ENCODE results near the gene LARP7.
"Not testable (repeated sequence)": the region's sequence is repeated elsewhere in the genome, so short reads cannot be mapped to it uniquely, and the experiment has no call there.

Gene LARP7

DNA sequence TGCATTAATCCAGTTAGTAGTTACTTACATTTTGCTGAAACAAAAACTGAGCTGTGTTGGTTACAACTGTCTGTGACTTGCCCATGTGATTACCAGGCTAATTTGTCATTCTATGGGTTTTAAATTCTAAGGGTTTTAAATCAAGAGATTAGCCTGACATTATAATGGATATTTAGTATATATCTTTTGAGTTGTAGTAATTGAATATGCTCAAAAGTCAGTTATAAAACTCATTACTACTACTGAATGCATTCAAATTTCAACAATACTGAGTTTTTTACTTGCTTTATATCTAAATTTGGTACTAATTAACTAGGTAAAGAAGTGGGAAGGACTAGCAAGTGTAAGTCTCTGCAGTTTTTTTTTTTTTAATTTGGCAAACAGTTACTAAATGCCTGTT, 14.7 kb downstream of the LARP7 start:
- DNase-seq: no peak

DNA sequence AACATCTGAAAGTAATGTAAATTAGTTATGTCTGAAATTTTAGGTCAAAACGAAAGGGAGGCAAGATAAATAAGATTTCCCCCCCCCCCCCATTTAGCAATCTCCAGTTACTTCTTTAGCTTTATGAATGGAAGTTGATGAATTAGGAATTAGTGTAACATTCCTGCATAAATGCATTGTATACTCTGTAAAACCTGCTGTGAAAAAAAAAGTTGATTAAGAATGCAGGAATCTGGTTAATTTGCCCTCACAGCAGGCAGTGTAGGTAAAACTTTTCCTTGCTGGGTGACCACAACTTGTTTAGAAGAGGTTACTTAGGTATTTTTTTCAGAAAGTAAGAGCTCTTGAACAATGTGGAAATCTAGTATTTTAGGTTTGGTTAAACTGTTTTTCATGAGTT, 15.3 kb downstream of the LARP7 start:
- DNase-seq: no peak

DNA sequence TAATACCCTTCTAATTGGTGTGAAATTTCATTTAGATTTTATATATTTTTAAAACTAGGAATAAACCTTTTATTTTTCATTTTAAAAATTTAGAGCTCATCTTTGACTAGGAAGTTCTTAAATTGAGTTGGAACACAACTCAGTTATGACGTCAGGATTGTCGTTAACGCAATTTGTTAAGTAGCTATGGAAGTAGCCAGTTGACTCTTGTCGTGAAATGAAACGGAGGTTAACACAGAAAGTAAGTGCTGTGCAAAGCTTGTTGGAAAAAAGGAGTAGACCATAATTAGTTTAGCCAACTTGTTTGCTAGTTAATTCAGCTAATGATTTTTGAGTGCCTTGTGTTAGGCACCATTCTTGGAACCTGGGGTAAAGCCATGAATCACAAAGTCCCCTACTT, 18.3 kb downstream of the LARP7 start:
- no peak for DNase-seq

DNA sequence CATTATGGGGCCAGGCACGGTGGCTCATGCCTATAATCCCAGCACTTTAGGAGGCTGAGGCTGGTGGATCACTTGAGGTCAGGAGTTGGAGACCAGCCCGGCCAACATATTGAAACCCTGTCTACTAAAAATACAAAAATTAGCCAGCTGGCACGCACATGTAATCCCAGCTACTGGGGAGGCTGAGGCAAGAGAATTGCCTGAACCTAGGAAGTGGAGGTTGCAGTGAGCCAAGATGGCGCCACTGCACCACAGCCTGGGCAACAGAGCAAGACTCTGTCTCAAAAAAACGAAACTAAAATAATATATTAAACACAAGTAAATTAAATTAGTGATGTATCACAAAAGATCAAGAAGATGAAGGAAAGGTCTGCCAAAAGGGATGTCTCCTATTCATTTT, 19.2 kb downstream of the LARP7 start:
- DNase-seq: not testable (repeated sequence)

DNA sequence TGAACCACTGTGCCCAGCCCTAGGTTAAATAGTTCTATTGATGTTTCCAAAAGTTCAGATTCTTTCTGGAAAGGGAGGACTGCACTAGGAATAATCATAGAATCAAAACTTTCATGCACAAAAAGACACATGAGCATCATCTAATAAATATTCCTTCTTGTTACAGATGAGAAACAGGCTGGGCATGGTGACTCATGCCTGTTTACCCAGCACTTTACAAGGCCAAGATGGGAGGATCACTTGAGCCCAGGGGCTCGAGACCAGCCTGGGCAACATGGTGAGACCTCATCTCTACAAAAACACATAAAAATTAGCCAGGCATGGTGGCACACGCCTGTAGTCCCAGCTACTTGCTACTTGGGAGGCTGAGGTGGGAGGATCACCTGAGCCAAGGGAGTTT, 27.7 kb downstream of the LARP7 start:
- DNase-seq: no peak

DNA sequence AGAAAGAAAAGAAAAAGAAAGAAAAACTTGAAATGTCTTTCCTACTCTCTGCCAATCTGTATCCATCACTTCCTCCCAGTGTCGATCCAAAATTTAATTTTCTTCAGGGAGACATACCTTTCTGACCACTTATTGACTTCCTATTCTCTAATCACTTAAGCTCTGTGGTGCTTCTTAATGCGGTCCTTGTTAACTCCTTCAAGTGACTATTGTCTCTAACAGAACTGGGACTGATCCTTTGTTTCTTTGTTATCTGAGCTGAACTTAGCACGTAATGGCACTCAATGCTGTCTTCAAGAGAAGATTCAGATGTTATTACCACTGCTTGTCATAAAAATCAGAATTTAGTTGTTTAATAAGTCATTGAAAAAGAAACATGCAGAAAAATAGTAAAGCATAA, 31.2 kb downstream of the LARP7 start:
- no peak for DNase-seq

DNA sequence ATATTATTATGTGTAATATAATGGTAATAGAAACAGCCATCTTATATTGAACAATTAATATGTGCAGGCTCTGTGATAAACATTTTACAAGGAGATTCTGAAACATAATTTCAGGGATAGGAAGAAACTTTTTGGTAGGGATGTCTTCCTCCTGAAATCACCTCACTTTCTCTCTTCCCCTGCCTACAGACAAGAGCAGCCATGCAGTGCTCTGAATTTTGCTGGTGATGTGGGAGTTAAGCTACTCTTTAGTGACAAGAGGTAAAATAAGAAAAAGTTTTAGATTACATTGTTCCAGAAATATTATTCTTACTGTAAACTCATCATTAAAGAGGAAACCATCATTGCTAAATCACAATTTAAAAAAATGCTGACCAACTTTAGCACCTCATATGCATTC, 36.1 kb downstream of the LARP7 start:
- DNase-seq: no peak

DNA sequence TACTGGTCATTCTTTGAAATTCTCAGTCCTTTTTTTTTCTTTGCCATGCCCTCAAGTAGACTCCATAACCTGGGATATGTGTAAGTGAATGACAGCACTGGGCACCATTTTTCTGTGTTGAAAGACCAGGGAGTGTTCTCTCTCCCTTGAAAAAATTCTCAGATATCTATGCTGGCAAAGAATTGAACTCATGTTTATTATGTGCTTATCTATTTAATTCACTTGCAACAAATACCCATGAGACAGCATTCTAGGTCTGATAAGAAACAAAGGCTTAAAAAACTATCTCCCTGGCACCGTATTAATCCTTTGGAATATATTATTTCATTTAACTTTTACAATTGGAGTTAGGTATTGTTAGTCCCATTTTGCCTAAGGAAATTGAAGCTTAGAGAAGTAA, 36.7 kb downstream of the LARP7 start:
- DNase-seq: no peak

DNA sequence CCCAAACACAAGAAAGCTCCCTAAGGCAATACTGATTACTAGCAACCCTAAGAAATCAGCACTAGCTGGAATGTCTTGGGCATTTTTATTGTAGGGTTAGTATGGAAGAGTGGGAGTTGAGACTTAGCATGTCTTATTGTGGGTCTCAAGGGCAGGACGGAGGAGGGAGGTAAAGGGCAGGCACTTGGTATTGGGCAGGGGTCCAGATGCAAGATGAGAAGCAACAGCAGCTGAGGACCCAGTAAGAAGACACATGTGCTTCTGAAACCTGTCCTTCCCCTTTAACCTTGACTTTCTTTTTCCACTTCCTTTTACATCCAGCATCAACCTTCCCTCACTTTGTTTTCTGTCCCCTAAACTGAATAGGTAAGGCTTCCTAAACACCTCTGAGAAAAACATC, 37.4 kb downstream of the LARP7 start:
- DNase-seq: no peak

DNA sequence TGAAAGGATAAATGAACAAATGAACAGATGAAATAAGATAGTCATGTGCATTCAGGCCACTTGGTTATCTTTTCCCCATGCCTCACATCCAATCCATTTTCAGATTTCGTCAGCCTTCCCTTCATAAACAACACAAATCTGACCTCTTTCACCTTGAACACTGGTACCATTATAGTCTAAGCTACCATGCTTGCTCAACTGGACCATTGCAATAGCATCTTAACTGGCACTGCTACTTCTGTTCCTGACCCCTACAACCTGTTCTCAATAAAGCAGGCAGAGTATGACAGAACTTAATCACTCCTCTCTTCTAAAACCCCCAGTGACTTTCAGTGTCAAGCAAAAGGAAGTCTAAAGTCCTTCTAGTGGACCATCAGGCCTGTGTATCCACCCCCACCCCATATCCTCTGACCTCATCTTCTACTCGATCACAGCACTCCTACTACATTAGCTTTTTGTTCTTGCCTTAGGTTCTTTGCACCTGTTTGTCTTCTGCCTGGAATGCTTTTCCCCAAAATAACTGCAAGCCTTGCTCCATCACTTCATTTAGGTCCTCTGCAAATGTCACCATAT, 40.7 kb downstream of the LARP7 start:
- DNase-seq: no peak

DNA sequence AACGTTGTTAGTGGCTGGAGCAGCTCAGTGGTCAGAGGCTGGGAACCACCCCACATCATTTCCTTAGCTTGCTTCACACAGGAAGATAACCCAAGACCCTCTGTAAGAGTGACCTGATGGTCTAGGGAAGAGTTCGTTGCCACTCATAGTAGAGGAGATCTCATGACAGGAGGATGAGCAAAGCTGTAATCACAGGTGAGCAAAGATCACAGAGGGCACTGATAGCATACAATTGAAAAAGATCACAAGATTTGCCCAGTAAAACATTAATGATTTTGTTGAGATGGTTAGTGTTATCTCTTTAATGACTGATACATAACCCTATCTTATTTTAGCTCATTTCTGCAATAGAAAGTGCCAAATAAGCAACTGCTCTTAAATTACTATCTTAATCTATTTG, 44.1 kb downstream of the LARP7 start:
- DNase-seq: no peak

DNA sequence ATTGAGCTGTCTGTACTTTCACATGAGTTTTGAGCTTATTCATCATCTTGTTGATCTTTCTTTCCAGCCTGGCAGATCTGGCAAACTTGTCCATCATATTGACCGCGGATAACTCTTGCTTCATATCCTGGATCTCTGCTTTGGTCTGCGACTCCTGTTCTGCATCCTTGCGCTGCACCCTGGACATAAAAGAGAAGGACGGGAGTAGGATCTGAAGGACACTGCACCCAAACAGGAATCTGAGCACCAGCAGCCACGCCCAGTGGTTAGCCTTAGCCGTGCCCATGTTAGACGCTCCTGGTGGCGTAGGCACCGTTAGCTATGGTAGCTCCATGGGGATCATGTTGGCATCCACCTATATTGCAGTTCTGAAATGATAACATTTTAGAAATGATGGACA, 56.6 kb downstream of the LARP7 start:
- no peak for DNase-seq

DNA sequence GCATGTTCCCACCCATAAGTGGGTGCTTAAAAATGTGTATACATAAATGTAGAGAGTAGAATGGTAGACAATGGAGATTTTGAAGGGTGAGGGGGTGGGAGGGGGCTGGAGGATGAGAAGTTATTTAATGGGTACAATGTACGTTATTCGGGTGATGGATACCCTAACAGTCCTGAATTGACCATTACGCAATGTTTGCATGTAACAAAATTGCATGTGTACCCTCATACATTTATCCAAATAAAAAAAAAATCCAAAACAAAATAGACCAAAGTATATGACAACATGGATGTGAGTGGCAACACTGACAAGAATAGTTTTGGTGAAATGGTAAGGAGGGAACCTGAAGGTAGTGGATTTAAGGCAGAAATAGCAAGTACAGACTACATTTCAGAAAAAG, 63.7 kb downstream of the LARP7 start:
- DNase-seq: no peak

DNA sequence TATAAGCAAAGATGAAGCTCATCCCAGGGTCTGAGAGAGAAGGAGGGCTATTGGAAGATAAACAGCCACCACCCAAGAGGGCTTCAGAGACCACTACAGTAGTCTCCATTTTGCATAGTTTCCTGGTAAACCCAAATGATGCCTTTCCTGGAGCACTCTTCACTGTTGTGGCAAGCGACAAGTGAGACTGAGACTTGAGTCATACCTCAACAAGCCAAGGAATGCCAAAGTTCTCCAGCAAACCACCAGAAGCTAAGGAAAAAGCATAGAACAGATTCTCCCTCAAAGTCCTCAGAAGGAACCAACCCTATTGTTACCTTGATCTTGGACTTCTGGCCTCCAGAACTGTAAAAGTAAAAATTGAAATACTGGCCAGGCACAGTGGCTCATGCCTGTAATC, 65.9 kb downstream of the LARP7 start:
- no peak for DNase-seq

DNA sequence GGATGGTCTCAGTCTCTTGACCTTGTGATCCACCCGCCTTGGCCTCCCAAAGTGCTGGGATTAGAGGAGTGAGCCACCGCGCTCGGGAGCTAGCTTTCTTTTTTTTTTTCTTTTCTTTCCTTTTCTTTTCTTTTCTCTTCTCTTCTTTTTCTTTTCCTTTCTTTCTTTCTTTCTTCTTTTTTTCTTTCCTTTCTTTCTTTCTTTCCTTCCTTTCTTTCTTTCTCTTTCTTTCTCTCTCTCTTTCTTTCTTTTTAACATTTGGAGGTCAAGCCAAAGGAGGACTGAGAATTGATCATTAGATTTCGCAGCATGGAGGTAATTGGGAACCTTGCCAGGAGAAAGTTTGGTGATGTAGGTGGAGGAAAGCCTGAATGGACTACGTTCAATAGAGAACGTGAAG, 67.4 kb downstream of the LARP7 start:
- no peak for DNase-seq

DNA sequence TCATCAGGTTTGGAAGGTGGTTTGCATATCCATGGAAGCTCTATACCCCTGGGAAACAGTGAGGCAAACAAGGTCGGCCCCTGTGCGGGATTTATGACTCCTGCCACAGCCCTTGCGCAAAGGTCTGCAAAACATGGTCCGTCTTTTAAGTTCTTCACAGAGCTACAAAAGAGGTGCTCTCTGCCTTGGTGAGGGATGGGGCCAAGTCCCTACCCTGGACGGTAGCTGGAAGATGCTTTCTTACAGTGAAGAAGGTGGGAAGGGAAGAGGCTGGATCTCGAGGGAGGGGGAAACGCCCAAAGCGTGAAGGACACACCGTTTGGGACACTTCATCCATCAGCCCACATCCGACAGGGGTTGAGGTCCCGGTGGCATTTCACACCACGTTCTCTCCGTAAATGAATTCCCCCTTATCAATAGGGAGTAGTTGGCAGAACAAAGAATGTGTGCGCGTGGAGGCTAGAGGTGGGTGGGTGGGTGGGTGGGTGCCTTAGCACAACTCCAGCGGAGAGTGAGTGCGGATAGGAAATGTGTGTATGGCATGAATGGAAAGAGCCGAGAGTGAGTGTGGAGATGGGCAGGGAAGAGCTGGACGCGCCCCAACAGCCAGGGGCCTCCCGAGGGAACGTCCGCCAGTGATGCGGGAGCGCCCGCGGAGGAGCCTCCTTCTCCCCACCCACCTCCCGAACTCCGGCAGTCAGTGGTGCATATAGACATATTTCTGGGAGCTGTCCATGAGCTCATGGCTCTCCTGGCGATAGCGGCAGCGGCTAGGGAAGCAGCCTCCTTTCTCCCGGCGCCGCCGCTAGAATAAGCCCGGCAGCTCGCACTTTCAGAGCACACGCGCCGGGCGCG, 68.3 kb downstream of the LARP7 start:
- no peak for DNase-seq

DNA sequence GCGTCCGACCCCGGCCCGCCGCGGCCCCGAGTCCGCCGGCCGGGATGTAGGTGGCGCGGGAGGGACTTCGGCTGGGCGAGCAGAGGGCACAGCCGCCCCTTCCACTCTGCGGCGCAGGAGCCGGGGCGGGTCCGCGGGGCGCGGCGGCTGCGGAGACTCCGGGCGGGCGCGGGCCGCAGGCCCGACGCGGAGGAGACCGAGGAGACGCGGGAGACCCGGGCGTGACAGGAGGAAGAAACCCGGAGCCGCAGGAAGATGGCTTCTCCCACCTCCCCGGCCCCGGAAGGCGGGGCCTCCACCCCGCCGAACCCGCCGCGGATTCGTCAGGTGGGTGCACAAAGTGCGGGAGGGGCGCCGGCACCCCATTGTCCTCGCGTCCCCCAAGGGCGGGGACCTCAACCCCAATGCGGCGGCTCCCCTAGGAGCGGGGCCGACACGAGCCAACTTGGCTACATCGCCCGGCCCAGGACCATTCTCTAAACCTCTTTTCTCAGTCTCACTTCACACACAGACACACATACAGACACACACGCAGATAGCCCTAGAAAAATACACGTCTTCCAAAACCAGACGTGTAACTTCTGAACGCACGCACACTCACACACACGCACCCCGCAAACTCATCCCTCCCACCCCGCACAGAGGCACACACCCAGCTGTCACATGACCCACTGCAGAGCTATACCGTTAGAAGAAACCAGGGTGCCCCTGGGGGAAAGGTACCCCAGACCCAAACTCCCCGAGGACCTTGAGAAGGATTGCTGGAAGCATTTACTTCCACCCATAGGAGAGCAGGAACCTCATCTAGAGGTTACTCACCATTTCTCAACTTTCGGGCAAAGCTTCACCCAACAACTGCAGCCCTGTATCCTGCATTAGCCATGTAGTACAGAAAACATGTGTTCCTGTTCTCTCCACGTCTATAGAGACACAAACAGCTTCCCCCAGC, 69.2 kb downstream of the LARP7 start:
- not testable (repeated sequence) for DNase-seq

DNA sequence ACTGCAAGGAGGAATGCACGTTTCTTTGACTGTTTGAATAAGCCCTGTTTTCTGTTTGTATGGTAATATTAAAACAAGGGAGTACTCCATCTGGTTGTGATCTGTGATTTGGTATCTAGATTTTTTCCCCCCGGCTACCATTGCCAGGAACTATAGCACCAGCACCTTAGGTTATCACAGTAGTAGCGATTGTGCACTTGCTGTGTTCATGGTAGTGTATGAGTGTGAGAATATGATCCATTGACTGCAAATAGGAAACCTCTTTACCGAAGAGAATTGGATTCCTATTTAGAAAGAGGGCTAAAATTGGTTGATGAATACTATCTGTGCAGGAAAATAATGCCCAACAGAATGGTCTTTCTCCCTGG, 69.9 kb downstream of the LARP7 start:
- no peak for DNase-seq
